CD14-positive monocyte (primary cell): Measurements from ENCODE around the gene TUBB2A. TPM values are rescaled to one million over a fixed set of nuclear protein-coding genes. Genes with fewer than 3 reads are reported as not detected.

Experiments
- DNase-seq, 3 donors: peaks; one replicate each; pipeline ENCODE4 v3.0.0-alpha.2; 2011 to 2022
- H2AFZ ChIP-seq: 2 replicates; pipeline ENCODE4 v1.6.0; 2012; ENCODE audit warnings: mild to moderate bottlenecking, low read depth, low read length, inconsistent platforms; ENCODE audit not compliant: insufficient read depth, poor library complexity, severe bottlenecking
- H3K27ac ChIP-seq, 2 donors: 1 replicate in 1 of 2; 2 replicates in 1 of 2; pipeline ENCODE4 v1.5.1; 2012 to 2013; ENCODE audit warnings: low read length in 2 of 2, control low read depth in 1 of 2, inconsistent platforms in 1 of 2, low read depth in 1 of 2, mild to moderate bottlenecking in 1 of 2
- H3K27me3 ChIP-seq, 2 donors: one replicate each; pipeline versions ENCODE4 v1.6.0 to v1.6.1; 2011 to 2013; ENCODE audit warnings: low read length in 2 of 2; ENCODE audit not compliant: control insufficient read depth in 2 of 2, insufficient read depth in 2 of 2
- H3K36me3 ChIP-seq, 2 donors: replicated peaks in 1 of 2; 1 replicate in 1 of 2; 2 replicates in 1 of 2; pipeline versions ENCODE4 v1.5.1 to v1.6.1; 2012 to 2013; ENCODE audit warnings: low read length in 2 of 2, control low read depth in 1 of 2, inconsistent platforms in 1 of 2, mild to moderate bottlenecking in 1 of 2; ENCODE audit not compliant: insufficient read depth in 2 of 2, control insufficient read depth in 1 of 2
- H3K4me1 ChIP-seq, 2 donors: 1 replicate in 1 of 2; 2 replicates in 1 of 2; pipeline versions ENCODE4 v1.5.1 to v1.6.1; 2012 to 2013; ENCODE audit warnings: low read length in 2 of 2, control low read depth in 1 of 2, inconsistent platforms in 1 of 2, mild to moderate bottlenecking in 1 of 2, moderate library complexity in 1 of 2; ENCODE audit not compliant: insufficient read depth in 2 of 2, control insufficient read depth in 1 of 2
- H3K4me2 ChIP-seq: replicated peaks from 2 replicates; pipeline ENCODE3; 2012; ENCODE audit warnings: low read length, moderate library complexity, mild to moderate bottlenecking; ENCODE audit not compliant: poor library complexity, severe bottlenecking; ENCODE audit errors: extremely low read depth
- H3K4me3 ChIP-seq, 3 experiments: fragments of 200-600 bp in 1 of 3; sonication (generic) in 1 of 3; replicated peaks in 1 of 3; 1 replicate in 2 of 3; 2 replicates in 1 of 3; pipeline ENCODE4 v1.5.1; 2011 to 2013; ENCODE audit warnings: low read length in 3 of 3, mild to moderate bottlenecking in 3 of 3, control low read depth in 2 of 3, low read depth in 2 of 3, inconsistent platforms in 1 of 3, moderate library complexity in 1 of 3
- H3K79me2 ChIP-seq: 2 replicates; pipeline ENCODE4 v1.6.0; 2012; ENCODE audit warnings: mild to moderate bottlenecking, control low read depth, inconsistent platforms, low read length, moderate library complexity; ENCODE audit not compliant: insufficient read depth
- H3K9ac ChIP-seq: 2 replicates; pipeline ENCODE4 v1.6.0; 2017; ENCODE audit warnings: low read length, mild to moderate bottlenecking; ENCODE audit not compliant: insufficient read depth, poor library complexity, severe bottlenecking
- H3K9me3 ChIP-seq, 2 donors: replicated peaks in 1 of 2; 1 replicate in 1 of 2; 2 replicates in 1 of 2; pipeline versions ENCODE4 v1.5.1 to v1.6.1; 2012 to 2013; ENCODE audit warnings: low read length in 2 of 2, control low read depth in 1 of 2; ENCODE audit not compliant: control insufficient read depth in 1 of 2, insufficient read depth in 1 of 2
- H4K20me1 ChIP-seq: 2 replicates; pipeline ENCODE4 v1.6.0; 2012; ENCODE audit warnings: mild to moderate bottlenecking, low read length, control low read depth, moderate library complexity; ENCODE audit not compliant: insufficient read depth
- H3K27ac Mint-ChIP-seq, 7 donors: one replicate each; pipeline ENCODE4 v1.8.0; 2020; ENCODE audit warnings: mild to moderate bottlenecking in 7 of 7, mixed read lengths in 7 of 7, moderate library complexity in 6 of 7, inconsistent platforms in 2 of 7
- H3K27me3 Mint-ChIP-seq, 3 donors: one replicate each; pipeline ENCODE4 v1.8.0; 2021 to 2022; ENCODE audit warnings: low read depth in 3 of 3, mild to moderate bottlenecking in 3 of 3, mixed read lengths in 3 of 3, moderate library complexity in 3 of 3, inconsistent platforms in 1 of 3
- H3K36me3 Mint-ChIP-seq, 2 donors: one replicate each; pipeline ENCODE4 v1.8.0; 2020; ENCODE audit warnings: mixed read lengths in 2 of 2, inconsistent platforms in 1 of 2, mild to moderate bottlenecking in 1 of 2
- H3K4me1 Mint-ChIP-seq: one replicate; pipeline ENCODE4 v1.8.0; 2020; ENCODE audit warnings: mild to moderate bottlenecking, mixed read lengths
- H3K4me3 Mint-ChIP-seq, 2 donors: one replicate each; pipeline ENCODE4 v1.8.0; 2020; ENCODE audit warnings: mild to moderate bottlenecking in 2 of 2, mixed read lengths in 2 of 2, moderate library complexity in 1 of 2
- H3K9me3 Mint-ChIP-seq, 7 donors: one replicate each; pipeline ENCODE4 v1.8.0; 2020 to 2022; ENCODE audit warnings: mixed read lengths in 7 of 7, mild to moderate bottlenecking in 6 of 7, moderate library complexity in 6 of 7, inconsistent platforms in 2 of 7
- WGBS: methylation state at CpG from one replicate; pipeline ENCODE4 v1.1.5; 2013; ENCODE audit warnings: missing lambda C conversion rate; ENCODE audit not compliant: insufficient coverage; 5-methylcytosine and 5-hydroxymethylcytosine counted together
- intact Hi-C, 2 donors: fragments of 100-400 bp; cut with micrococcal nuclease; formaldehyde crosslinking; loops; one replicate each; pipeline versions ENCODE4 v1.15.0 to v1.15.1; 2023
- polyA plus RNA-seq, 3 donors: library from polyadenylated mRNA; depleted of rRNA in 1 of 3; unstranded in 2 of 3; stranded (reverse) in 1 of 3; fragments of 300-500 nt in 2 of 3; fragments of >200 nt in 1 of 3; fragmentation: Illumina TruSeq in 2 of 3; gene quantifications; 1 replicate in 2 of 3; 2 replicates in 1 of 3; pipeline ENCODE4 v1.2.3, GENCODE V29; 2012 to 2021
- TF ChIP-seq, protein P1 (sequence below): fragments of 200-600 bp; IDR thresholded peaks from one replicate; pipeline ENCODE4 v1.8.0; 2022; ENCODE audit warnings: antibody characterized with exemption, mild to moderate bottlenecking

The TUBB2A gene
- polyA plus RNA-seq, 3 donors = 2.4 to 74.3 (median 4.2) TPM

DNA sequence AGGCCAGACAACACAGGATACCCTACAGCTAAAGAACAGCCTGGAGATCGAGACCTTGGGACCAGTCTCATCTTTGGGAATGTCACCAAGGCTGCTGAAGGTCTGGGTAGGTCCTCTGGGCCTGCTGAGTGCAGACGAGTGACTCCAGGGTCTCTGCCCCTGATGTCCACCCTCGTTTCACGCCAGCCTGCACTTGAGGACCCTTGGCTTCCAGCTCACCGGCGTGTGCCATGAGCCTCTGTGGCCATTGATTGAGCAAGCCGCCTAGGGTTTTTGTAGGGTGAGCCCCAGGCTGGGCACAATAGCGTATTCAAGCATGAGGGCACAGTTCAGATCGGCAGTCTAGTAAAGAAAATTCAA is 34.5 kb downstream of the TUBB2A start:
- no peak for DNase-seq
- no peaks in the 10 kb centered on the region for H3K79me2 ChIP-seq
- TF ChIP-seq, protein P1, sequence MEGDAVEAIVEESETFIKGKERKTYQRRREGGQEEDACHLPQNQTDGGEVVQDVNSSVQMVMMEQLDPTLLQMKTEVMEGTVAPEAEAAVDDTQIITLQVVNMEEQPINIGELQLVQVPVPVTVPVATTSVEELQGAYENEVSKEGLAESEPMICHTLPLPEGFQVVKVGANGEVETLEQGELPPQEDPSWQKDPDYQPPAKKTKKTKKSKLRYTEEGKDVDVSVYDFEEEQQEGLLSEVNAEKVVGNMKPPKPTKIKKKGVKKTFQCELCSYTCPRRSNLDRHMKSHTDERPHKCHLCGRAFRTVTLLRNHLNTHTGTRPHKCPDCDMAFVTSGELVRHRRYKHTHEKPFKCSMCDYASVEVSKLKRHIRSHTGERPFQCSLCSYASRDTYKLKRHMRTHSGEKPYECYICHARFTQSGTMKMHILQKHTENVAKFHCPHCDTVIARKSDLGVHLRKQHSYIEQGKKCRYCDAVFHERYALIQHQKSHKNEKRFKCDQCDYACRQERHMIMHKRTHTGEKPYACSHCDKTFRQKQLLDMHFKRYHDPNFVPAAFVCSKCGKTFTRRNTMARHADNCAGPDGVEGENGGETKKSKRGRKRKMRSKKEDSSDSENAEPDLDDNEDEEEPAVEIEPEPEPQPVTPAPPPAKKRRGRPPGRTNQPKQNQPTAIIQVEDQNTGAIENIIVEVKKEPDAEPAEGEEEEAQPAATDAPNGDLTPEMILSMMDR = no peak
- no peak overlapping the region for H3K4me2 ChIP-seq
- WGBS = 97% methylated on average over 9 of the region's 9 CpGs
- H3K4me3 Mint-ChIP-seq = no peak overlapping the region
- no peaks in the 10 kb centered on the region for H3K9me3 Mint-ChIP-seq
- H3K4me1 Mint-ChIP-seq = peaks cover 11% of the 10 kb centered on the region
- no peaks in the 10 kb centered on the region for H3K36me3 ChIP-seq
- no peaks in the 10 kb centered on the region for H4K20me1 ChIP-seq
- H3K9me3 ChIP-seq = no peaks in the 10 kb centered on the region
- H3K27me3 Mint-ChIP-seq = peaks cover 3 to 15% (median 4%) of the 10 kb centered on the region in 3 donors
- no peak overlapping the region for H3K27ac Mint-ChIP-seq
- peaks cover 12% of the 10 kb centered on the region in 2 donors for H3K4me1 ChIP-seq
- peaks cover 0 to 1% of the 10 kb centered on the region in 2 donors for H3K36me3 Mint-ChIP-seq
- intact Hi-C loops = no loop called here
- no peak overlapping the region for H3K4me3 ChIP-seq
- H3K27me3 ChIP-seq = no peaks in the 10 kb centered on the region
- H2AFZ ChIP-seq = no peak overlapping the region
- H3K9ac ChIP-seq = no peak overlapping the region
- no peak overlapping the region for H3K27ac ChIP-seq

DNA sequence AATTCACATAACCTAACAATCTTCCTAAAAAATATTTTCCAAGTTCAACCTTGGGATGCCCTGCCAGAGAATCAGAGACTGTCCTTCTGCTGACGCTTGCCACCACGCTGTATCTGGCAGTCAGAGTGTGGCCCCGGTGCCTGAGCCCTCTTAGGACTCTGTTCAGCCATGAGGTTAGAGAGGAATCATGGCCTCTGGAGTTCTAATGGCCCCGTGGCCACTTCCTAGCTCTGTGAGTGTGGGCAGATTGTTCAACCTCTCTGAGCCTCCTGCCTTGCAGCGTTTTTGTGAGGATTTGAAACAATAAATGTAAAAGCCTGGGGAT is 36.6 kb downstream of the TUBB2A start:
- peak overlapping the region in 1 of 7 donors; percentile 75 for H3K27ac Mint-ChIP-seq
- intact Hi-C loops = no loop called here

More for the DNA sequence above, 36.6 kb downstream of the TUBB2A start:
- no peaks in the 10 kb centered on the region for H3K27me3 ChIP-seq
- H2AFZ ChIP-seq = no peak overlapping the region
- no peaks in the 10 kb centered on the region for H3K79me2 ChIP-seq
- WGBS = 98% methylated on average over 3 of the region's 5 CpGs
- no peaks in the 10 kb centered on the region for H3K9me3 ChIP-seq
- Mint-ChIP-seq H3K27me3 (peaks cover 3 to 15% (median 4%) of the 10 kb centered on the region in 3 donors), H3K36me3 (peaks cover 0 to 1% of the 10 kb centered on the region in 2 donors), H3K9me3 (no peaks in the 10 kb centered on the region), H3K4me3 (peak overlapping the region in 1 of 2 donors; percentile 45), H3K4me1 (peaks cover 27% of the 10 kb centered on the region)
- H4K20me1 ChIP-seq = no peaks in the 10 kb centered on the region
- H3K4me3 ChIP-seq = no peak overlapping the region
- H3K4me1 ChIP-seq = peaks cover 18 to 24% of the 10 kb centered on the region in 2 donors
- TF ChIP-seq, protein P1 = no peak
- no peak overlapping the region for H3K27ac ChIP-seq
- no peaks in the 10 kb centered on the region for H3K36me3 ChIP-seq
- H3K4me2 ChIP-seq = no peak overlapping the region
- DNase-seq = no peak
- H3K9ac ChIP-seq = no peak overlapping the region
